ENCODE measurements around the gene SLIT3. TPM values are rescaled to one million over a fixed set of nuclear protein-coding genes. Genes with fewer than 3 reads are reported as not detected.

Gene SLIT3
- total RNA-seq, 1 donor from 2014 or later: not detected

- DNase-seq (ENCODE audit: low read depth): no peak
These were observed 215.3 kb downstream of the SLIT3 start for GRCh38 chr5:169085636-169086035.

DNA sequence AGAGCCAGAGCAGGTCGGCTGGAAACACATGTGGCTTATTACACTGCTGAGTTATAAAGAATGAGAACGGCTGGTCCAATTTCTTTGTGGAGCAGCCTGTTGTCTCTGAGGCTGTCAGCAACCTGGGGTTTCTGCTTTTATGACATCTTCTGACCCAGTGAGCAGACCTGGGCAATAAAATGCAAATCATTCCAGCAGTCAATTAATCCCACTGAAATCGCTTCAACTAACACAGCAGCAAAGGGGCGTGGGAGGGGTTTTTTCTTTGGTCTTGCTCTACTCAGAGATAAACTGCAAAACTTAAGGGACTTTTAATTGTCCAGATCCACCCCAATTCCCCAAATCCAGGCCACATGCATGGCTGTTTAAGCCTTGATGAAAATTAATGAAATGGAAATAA lies 215.7 kb downstream of the SLIT3 start:
- DNase-seq (ENCODE audit: low read depth): no peak

- DNase-seq (ENCODE audit: low read depth): no peak
These were observed 216.2 kb downstream of the SLIT3 start for GRCh38 chr5:169084775-169085174.

GRCh38 chr5:169083394-169084018 lies 217.4 kb downstream of the SLIT3 start:
- no peak for DNase-seq (ENCODE audit: low read depth)

DNA sequence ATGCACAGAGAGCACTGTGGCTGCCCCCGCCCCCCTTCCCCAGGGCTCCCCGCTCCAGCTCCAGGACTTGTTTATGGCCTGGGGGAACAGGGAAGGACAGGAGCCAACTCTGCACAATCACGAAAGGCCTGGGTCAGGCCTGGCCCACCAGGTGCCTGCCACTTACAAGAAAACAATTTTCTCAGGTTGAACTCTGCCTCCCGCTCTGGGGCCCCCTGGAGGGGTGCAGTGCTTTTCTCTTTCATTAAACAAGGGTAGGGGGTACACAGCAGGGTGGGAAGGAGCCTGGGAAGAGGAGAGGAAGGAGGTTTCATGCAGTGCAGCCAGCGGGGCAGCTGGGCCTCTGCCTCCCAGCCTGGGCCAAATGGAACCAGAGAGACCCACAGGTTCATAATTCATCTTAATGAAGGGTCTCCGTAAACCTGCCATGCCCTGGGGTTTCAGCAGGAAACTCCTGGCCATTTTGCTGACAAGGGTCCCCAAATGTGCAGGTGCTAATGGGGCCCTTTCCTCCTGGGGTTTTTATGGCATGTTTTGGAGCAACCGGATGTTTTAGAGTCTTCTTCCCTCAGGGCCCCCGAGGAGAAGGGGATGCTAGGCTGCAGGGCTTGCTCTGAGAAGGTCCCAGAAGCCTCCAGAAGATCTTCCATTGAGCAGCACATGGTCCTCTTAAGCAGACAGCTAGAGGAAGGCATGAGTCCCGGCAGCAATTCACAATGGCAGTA lies 219.8 kb downstream of the SLIT3 start:
- DNase-seq (ENCODE audit: low read depth): no peak

DNA sequence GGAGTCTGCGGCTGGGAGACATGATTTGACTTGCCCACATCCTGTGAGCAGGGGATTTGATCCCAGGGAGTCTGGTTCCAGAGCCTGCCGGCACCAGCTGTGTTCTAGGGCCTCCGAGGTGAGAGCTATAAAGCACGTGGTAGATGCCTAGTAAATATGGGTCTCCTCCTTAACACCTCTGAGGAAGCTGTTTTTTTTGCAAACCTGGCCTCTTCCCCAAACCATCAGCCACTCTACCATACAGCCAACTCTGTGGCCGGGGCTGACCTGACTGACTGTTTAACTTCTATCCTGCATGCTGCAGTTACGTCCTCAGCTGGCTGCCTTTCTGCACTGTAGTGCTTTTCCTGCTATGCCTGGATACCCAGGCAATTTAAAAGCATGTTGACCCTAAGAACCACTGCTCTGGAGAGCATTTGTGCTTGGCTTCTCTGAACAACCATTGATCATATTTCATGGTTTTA lies 220.5 kb downstream of the SLIT3 start:
- no peak for DNase-seq (ENCODE audit: low read depth)

DNA sequence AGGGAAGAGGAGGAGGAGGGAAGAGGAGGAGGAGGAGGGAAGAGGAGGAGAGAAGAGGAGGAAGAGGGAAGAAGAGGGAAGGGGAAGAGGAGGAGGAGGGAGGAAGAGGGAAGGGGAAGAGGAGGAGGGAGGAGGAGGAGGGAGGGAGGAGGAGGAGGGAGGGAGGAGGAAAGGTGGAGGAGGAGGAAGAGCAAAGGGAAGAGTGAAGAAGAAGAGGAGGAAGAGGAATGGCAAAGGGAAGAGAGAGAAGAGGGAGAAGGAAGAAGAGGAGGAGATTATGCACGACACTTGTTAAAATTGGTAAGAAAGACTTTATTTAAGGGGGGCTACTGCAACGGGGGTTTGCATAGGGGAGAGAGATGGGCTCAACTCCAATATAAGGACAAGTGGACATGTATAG lies 221.2 kb downstream of the SLIT3 start:
- no peak for DNase-seq (ENCODE audit: low read depth)

DNA sequence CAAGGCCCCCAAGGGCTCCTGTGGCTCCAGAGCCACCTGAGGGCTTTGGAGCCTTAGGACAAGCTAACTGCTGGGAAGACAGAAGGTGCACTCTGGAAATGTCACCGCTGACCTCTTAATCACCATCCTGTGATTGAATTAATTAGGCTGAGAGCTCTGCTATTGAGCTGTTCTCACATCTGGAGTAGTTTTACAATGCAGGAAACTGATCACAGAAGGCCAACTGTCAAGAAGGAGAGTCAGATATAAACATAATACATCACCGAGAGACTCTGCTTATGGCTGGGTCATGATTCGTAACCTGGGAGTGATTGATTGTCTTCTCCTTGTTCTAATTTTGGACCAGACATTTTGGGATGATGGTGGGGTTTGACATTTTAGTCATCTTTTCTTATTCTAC lies 226.1 kb downstream of the SLIT3 start:
- DNase-seq (ENCODE audit: low read depth): no peak

- no peak for DNase-seq (ENCODE audit: low read depth)
These were observed 228.7 kb downstream of the SLIT3 start for GRCh38 chr5:169072233-169072632.

GRCh38 chr5:169070413-169070812 lies 230.5 kb downstream of the SLIT3 start:
- no peak for DNase-seq (ENCODE audit: low read depth)

DNA sequence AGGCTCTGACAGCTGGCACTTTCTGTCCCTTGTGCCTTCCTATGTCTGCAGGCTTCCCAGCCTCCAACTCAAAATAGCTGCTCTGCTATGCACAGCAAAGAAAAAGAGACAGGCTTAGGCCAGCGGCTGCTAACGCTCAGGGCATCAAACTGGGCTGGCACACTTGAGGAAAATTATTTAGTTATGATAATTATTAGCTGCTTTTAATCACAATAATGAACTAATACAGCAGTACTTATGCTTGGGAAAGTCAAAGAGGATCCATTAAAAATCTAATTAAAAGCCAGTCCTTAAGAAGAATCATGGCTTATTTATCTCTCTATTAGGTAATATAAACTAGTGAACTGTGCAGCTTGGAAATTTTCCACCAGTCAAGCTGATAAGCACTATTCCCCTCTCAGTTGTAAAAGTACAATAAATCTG lies 233.2 kb downstream of the SLIT3 start:
- no peak for DNase-seq (ENCODE audit: low read depth)

DNA sequence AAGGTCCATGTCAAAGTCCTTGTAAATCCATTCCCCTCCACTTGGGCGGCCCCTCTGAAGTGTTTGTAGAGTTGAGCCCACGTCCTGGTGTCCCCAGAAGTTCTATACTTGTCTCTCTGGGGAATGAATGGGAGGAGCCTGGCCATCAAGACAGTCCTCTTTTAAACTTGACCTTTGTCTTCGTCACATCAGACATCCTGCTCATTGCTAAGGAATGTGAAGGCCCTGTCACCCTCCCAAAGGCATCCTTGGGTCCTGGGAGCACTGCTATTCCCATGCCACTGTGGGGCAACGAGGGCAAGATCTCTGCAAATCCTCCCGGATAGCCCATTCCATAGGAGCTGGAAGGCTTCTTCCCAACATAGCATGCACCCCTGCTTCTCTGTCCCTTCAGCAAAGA lies 235.5 kb downstream of the SLIT3 start:
- no peak for DNase-seq (ENCODE audit: low read depth)

DNA sequence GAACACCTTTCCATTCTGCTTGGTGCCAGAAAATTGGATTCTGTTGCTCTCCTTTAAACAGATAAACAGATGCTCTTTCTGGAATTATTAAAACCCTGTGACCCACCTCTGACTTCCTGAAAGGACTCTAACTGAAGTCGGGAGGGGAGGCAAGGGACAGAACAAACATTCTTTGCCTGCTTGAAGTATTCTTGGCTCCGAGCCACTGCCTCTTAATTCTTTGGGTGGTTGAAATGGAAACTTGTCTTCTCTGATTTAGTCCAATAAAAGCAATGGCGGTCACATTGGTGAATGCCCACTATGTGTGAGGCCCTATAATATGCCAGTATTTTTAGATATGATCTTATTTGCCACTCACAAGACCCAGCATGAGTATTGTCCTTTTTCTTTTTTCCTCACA lies 236.8 kb downstream of the SLIT3 start:
- no peak for DNase-seq (ENCODE audit: low read depth)

- DNase-seq (ENCODE audit: low read depth): no peak
These were observed 237.5 kb downstream of the SLIT3 start for GRCh38 chr5:169063316-169063953.

DNA sequence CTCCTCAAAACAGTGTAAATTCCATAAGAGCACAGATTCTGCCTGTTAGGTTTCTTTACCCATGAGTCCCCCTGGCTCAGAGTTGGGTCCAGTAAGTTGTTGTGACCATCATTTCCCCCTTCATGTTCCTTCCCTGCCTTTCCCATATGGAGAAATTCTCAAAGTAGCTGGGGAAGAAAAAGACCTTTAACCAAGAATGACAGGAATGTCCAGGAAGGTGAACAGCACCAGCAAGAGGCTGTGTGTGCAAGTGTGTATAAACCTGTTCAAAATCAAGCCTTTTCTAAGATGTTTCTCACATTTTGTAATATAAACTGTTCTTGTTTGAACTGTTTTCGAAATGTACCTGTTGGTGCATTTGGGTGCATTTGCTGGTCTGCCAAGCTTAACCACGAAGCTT lies 238.2 kb downstream of the SLIT3 start:
- no peak for DNase-seq (ENCODE audit: low read depth)

DNA sequence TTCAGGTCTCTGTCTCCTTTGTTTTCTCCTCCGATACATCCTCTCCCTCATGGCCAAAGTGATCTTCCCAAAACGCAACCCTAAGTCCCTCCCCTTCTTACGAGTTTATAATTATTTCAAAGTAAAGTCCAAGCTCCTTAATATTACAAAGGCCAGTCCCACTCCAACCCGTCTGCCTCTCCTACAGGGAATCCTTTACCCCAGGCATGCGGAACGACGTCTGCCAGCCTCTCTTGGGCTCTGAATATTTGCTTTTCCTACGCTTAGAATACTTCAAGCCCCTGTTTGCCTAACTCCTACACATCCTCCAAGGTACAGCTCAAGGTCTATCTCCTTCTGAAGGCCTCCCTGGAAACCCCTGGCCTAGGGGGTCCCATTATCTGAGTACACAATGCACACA lies 246.4 kb downstream of the SLIT3 start:
- DNase-seq (ENCODE audit: low read depth): no peak

DNA sequence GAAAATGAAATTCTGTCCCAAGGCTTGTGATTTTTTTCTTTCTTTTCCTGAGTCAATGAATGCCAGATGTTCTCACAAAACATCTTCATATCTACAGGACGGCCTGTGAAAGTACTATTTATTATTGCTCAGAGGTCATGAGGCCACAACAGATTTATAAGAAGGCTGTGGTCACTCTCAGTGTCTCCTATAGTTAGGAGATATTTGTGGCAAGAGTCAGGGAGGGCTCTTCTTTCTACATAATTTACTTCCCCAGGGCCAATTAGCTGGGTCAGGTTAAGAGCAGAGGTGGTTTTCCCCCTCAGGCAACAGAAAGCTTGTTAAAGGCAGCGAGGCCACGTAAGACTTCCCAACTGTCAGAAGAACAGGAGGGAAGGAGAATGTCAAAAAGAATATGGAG lies 248.7 kb downstream of the SLIT3 start:
- no peak for DNase-seq (ENCODE audit: low read depth)

DNA sequence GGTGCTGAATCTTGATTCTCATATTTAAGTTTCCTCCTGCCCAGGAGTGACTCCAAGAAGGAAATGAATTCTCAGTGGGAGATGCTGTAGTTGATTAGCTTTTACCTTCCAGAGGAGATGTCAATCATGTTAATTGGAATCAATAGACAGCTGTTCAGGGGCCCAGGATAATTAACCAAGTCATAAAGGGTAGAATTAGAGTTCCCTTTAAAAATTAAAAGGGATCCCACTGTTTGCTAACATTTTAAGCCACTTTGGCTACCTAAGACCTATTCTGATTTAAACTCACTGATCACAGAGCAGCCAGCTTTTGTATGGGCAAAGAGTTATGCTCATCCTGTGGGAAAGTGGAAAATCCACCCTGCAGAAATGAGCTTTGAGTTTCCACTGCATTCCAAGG lies 249.6 kb downstream of the SLIT3 start:
- DNase-seq (ENCODE audit: low read depth): no peak

GRCh38 chr5:169050636-169051035 lies 250.3 kb downstream of the SLIT3 start:
- no peak for DNase-seq (ENCODE audit: low read depth)

DNA sequence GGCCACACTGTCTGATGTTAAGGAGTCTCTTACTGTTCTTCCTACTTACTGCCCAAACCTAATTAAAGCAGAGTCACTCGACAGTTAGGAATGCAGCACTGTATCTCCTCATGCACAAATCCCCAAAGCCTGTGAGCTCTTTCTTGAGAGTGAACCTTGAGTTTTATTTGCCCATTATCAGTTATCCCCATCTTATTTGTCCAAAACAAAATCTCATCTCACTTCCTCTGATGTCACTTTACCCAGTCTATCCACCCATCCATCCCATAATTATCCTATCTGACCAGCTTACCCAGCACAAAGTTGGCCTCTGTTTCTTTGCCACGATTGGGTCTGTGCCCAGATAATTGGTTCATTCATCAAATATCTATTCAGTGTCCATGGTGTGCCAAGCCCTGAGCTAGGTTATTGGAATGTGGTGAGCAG lies 250.8 kb downstream of the SLIT3 start:
- no peak for DNase-seq (ENCODE audit: low read depth)

DNA sequence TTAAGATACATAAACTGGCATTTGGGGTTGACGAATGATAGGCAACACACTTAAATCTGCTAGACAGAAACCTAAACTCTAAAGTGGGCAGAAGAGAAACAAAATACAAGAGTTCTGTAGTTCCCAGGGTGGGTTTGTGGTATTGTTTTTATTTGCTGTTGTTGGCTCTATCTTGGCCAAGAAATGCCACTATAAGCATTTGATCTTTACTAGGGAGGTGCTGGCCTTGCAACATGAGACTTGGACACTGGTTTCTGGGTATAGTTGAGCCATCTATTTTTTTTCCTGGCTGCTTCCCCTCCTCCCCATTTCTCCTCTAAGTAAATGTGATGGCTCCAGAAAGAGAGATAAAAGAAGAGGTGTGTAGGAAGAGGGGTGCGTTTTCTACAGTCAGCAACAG lies 251.2 kb downstream of the SLIT3 start:
- no peak for DNase-seq (ENCODE audit: low read depth)
